ENCODE results near the gene MRPL2.

The MRPL2 gene

DNA sequence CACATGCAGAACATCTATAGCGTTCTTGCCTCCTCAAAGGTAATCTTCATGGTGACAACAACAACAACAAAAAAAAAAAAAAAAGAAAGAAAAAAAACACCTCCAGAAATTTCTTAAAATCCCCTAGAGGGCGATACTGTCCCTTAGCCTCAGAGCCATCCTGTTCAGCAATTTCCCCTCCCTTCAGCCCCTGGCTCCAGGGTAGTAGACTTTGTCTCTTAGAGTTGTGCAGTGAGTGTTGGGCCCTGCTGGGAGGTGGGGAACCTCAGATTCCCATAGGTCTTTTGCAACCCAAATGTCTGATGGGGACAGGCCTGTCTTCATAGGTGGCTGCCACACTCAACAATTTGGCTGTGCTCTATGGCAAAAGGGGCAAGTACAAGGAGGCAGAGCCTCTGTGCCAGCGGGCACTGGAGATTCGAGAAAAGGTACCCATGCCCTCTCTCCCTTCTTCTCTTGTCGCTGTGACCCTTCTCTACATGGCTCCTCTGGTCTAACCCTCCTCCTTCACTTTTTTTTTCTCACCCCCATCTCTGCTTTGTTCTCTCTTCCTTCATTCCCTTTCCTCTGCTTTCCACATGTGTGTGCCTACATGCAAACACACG, 10.9 kb upstream of the MRPL2 start:
- H3K9me3 ChIP-seq (ENCODE audit: control insufficient read depth, low read length), result no peaks in the 10 kb centered on the region
- H3K36me3 ChIP-seq (ENCODE audit: control insufficient read depth, insufficient read depth, low read length), result peaks cover 6% of the 10 kb centered on the region
- no peak for DNase-seq
- no peak overlapping the region for H3K4me3 ChIP-seq (ENCODE audit: insufficient read depth, low read depth, low read length, poor library complexity, severe bottlenecking)
- no peaks in the 10 kb centered on the region for H3K4me1 ChIP-seq (ENCODE audit: control insufficient read depth, insufficient read depth, low read length, poor library complexity, severe bottlenecking)
- no peaks in the 10 kb centered on the region for H3K27me3 ChIP-seq (replicated peaks; ENCODE audit: control insufficient read depth, insufficient read depth, low read length, poor library complexity, severe bottlenecking)
- H3K27ac ChIP-seq (ENCODE audit: insufficient read depth, low read length, poor library complexity, severe bottlenecking), result no peak overlapping the region

DNA sequence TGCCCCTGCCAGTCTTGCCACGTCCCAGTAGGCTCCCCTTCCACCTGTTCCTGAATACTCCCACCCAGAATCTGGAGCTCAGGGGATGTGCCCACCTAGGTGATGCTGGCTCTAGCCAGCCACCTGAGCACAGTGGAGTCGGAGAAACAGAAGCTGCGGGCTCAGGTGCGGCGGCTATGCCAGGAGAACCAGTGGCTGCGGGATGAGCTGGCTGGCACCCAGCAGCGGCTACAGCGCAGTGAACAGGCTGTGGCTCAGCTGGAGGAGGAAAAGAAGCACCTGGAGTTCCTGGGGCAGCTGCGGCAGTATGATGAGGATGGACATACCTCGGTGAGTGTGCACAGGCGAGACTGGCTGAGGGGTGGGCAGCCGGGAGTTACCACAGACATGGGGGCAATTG, 3.6 kb upstream of the MRPL2 start:
- H3K4me3 ChIP-seq (ENCODE audit: insufficient read depth, low read depth, low read length, poor library complexity, severe bottlenecking), result no peak overlapping the region
- peaks cover 22% of the 10 kb centered on the region for H3K4me1 ChIP-seq (ENCODE audit: control insufficient read depth, insufficient read depth, low read length, poor library complexity, severe bottlenecking)
- H3K9me3 ChIP-seq (ENCODE audit: control insufficient read depth, low read length), result no peaks in the 10 kb centered on the region
- H3K27ac ChIP-seq (ENCODE audit: insufficient read depth, low read length, poor library complexity, severe bottlenecking), result no peak overlapping the region
- no peak for DNase-seq
- peaks cover 11% of the 10 kb centered on the region for H3K36me3 ChIP-seq (ENCODE audit: control insufficient read depth, insufficient read depth, low read length)
- H3K27me3 ChIP-seq (replicated peaks; ENCODE audit: control insufficient read depth, insufficient read depth, low read length, poor library complexity, severe bottlenecking), result no peaks in the 10 kb centered on the region

DNA sequence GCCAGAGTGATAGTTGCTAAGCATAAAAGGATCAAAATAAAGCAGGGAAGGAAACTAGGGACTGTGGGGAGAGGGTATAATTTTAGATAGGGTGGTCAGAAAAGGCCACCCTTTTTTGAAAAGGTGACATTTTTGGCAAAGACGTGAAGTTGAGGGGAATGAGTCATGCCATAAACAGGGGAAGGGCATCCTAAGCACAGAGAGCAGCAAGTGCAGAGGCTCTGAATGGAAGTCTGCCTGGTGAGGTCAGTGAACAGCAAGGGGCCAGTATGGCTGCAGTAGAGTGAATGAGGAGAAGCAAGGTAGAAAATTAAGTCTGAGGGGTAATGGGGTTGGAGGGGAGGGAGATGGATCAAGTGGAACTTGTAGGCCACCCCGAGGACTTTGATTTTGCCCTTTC, 2.6 kb upstream of the MRPL2 start:
- H3K4me3 ChIP-seq (ENCODE audit: insufficient read depth, low read depth, low read length, poor library complexity, severe bottlenecking), result no peak overlapping the region
- H3K4me1 ChIP-seq (ENCODE audit: control insufficient read depth, insufficient read depth, low read length, poor library complexity, severe bottlenecking), result peaks cover 22% of the 10 kb centered on the region
- no peaks in the 10 kb centered on the region for H3K27me3 ChIP-seq (replicated peaks; ENCODE audit: control insufficient read depth, insufficient read depth, low read length, poor library complexity, severe bottlenecking)
- H3K27ac ChIP-seq (ENCODE audit: insufficient read depth, low read length, poor library complexity, severe bottlenecking), result no peak overlapping the region
- H3K36me3 ChIP-seq (ENCODE audit: control insufficient read depth, insufficient read depth, low read length), result peaks cover 11% of the 10 kb centered on the region
- H3K9me3 ChIP-seq (ENCODE audit: control insufficient read depth, low read length), result no peaks in the 10 kb centered on the region
- DNase-seq, result no peak

DNA sequence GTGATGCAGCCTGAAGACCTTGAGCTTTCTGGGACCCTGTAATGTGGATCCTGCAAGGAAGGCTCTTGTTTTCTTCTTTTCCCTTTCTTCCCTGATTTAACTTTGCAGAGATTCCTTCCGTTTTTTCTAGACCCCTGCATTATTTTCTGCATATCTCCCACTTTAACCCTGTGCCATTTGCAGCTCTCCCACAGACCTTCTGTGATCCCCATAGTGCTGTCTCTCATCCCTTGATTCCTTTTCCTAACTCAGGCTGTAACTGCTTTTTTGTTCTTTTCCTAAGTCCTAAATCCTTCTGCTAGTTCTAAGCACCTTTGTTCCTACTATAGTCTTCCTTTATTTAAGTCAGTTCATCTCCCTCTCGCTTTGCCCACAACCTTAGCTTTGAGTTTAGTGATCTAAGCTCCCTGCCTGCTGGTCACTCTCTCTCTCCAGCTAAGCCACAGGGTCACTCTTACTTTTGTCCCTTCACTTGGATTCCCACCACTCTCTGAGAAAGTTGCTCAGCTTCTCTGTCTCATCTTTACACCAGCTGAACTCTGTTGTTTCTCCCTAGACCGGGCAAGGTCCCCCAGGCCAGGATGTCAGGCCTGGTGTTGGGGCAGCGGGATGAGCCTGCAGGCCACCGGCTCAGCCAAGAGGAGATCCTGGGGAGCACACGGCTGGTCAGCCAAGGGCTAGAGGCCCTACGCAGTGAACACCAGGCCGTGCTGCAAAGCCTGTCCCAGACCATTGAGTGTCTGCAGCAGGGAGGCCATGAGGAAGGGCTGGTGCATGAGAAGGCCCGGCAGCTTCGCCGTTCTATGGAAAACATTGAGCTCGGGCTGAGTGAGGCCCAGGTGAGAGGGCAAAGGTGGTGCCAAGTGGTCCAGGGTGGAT, 1.8 kb upstream of the MRPL2 start:
- Histone ChIP-seq H3K27ac (ENCODE audit: insufficient read depth, low read length, poor library complexity, severe bottlenecking) (no peak overlapping the region), H3K4me1 (ENCODE audit: control insufficient read depth, insufficient read depth, low read length, poor library complexity, severe bottlenecking) (peaks cover 22% of the 10 kb centered on the region), H3K27me3 (replicated peaks; ENCODE audit: control insufficient read depth, insufficient read depth, low read length, poor library complexity, severe bottlenecking) (no peaks in the 10 kb centered on the region), H3K36me3 (ENCODE audit: control insufficient read depth, insufficient read depth, low read length) (peaks cover 15% of the 10 kb centered on the region), H3K9me3 (ENCODE audit: control insufficient read depth, low read length) (no peaks in the 10 kb centered on the region), H3K4me3 (ENCODE audit: insufficient read depth, low read depth, low read length, poor library complexity, severe bottlenecking) (no peak overlapping the region)
- no peak for DNase-seq

DNA sequence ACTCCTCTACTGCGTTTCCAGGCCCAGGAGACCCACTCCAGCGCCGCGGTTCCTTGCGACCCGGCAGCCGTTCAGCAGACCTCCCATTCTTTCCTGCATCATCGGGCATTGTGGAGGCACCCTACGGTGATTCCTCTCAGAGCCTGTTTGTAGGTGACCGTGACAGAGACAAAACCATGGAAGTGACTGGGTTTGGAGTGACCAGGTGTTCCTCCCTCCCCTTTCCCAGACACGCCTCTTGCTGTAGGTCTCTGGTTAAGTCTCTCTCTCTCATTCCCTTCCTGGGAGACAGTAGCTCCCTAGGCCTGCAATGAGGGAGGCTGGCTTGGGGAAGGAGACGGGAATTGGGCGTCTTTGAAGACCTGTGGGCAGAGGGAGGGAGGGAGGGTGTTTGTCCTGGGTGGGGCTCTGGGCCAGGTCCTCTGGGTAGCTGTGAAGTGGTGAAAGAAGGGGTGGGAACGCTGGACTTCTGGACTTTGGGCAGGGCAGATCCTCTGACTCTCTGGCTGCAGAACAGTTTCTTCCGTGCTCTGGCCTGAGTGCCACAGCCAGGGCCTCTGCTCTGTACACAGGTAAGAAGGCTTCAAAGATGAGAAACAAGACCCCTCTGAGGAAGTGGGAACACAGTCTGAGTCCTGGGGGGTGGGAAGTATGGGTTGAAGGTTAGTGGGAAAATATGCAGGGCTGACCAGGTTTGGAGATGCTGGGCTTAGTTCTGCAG, 960 bp upstream of the MRPL2 start:
- H3K27ac ChIP-seq (ENCODE audit: insufficient read depth, low read length, poor library complexity, severe bottlenecking), result peak overlapping the region; percentile 89
- H3K36me3 ChIP-seq (ENCODE audit: control insufficient read depth, insufficient read depth, low read length), result peaks cover 17% of the 10 kb centered on the region
- DNase-seq, result no peak
- peak overlapping the region; percentile 97 for H3K4me3 ChIP-seq (ENCODE audit: insufficient read depth, low read depth, low read length, poor library complexity, severe bottlenecking)
- H3K9me3 ChIP-seq (ENCODE audit: control insufficient read depth, low read length), result no peaks in the 10 kb centered on the region
- H3K4me1 ChIP-seq (ENCODE audit: control insufficient read depth, insufficient read depth, low read length, poor library complexity, severe bottlenecking), result peaks cover 22% of the 10 kb centered on the region
- H3K27me3 ChIP-seq (replicated peaks; ENCODE audit: control insufficient read depth, insufficient read depth, low read length, poor library complexity, severe bottlenecking), result no peaks in the 10 kb centered on the region

DNA sequence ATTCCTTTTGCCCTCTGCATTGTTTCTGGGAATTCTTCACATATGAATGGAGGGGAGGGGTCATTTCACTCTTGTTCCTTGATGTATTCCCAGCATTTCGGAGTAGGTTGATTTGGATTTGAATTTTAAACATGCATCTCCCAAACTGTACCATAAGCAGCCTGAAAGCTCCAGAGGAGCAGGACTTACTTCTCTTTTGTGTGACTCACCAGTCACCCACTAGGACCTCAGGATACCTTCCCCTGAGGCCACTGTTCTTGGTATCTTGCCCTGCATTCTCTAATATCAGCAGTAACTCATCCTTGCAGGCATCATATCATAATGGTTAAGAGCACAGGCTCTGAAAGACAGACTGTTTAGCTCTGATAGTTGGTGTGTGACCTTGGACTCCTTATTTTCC, 703 bp downstream of the MRPL2 start:
- peak overlapping the region; percentile 97 for H3K4me3 ChIP-seq (ENCODE audit: insufficient read depth, low read depth, low read length, poor library complexity, severe bottlenecking)
- no peak for DNase-seq
- H3K36me3 ChIP-seq (ENCODE audit: control insufficient read depth, insufficient read depth, low read length), result peaks cover 17% of the 10 kb centered on the region
- peak overlapping the region; percentile 89 for H3K27ac ChIP-seq (ENCODE audit: insufficient read depth, low read length, poor library complexity, severe bottlenecking)
- H3K27me3 ChIP-seq (replicated peaks; ENCODE audit: control insufficient read depth, insufficient read depth, low read length, poor library complexity, severe bottlenecking), result no peaks in the 10 kb centered on the region
- no peaks in the 10 kb centered on the region for H3K9me3 ChIP-seq (ENCODE audit: control insufficient read depth, low read length)
- peaks cover 26% of the 10 kb centered on the region for H3K4me1 ChIP-seq (ENCODE audit: control insufficient read depth, insufficient read depth, low read length, poor library complexity, severe bottlenecking)

DNA sequence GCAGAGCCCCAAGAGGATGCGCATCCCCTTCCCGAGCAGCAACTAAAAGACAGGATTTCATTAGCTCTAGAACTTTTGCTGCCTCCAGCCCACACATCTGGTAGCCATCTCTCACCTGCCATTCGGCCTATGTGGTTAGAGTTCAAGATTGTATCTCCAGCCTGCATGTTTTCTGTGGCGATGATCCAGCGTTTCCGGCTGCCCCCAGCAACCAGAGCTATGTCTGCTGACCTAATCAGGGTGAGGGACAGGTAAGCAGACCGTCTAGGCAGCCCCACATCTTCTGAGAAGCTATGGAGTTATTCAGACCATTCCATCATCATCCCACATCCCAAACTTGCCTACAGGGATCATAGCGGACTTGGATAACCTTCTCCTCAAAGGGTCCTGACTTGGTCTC, 3.3 kb downstream of the MRPL2 start:
- Histone ChIP-seq H3K4me3 (ENCODE audit: insufficient read depth, low read depth, low read length, poor library complexity, severe bottlenecking) (no peak overlapping the region), H3K27me3 (replicated peaks; ENCODE audit: control insufficient read depth, insufficient read depth, low read length, poor library complexity, severe bottlenecking) (no peaks in the 10 kb centered on the region), H3K27ac (ENCODE audit: insufficient read depth, low read length, poor library complexity, severe bottlenecking) (no peak overlapping the region), H3K4me1 (ENCODE audit: control insufficient read depth, insufficient read depth, low read length, poor library complexity, severe bottlenecking) (peaks cover 37% of the 10 kb centered on the region), H3K9me3 (ENCODE audit: control insufficient read depth, low read length) (no peaks in the 10 kb centered on the region), H3K36me3 (ENCODE audit: control insufficient read depth, insufficient read depth, low read length) (peaks cover 12% of the 10 kb centered on the region)
- no peak for DNase-seq

DNA sequence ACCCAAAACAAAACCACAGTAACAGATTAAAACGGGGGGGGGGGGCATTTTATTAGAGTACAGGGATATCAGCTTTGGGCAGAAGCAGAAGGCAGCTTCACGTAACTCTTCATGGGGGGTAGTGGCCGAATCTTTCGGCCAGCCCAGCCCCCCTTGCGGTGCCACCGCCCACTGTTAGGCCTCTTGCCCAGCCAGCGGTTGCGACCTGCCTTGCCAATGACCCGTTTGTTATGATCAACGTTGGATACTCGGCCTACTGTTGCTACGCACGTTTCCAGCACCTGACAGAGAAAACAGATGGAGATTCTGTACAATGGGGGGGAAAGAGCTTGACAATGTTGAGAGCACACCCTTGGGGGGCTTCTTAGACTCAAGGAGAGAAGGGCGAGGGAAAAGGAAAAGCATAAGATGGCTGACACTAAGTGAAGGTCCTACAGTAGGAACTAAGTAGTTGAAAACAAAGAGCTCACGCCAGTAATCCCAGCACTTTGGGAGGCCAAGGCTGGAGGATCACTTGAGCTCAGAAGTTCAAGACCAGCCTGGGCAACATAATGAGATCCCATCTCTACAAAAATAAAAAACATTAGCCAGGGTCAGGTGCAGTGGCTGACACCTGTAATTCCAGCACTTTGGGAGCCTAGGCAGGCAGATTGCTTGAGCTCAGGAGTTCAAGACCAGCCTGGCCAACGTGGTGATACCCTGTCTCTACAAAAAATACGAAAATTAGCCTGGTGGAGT, 4.9 kb downstream of the MRPL2 start:
- Histone ChIP-seq H3K27me3 (replicated peaks; ENCODE audit: control insufficient read depth, insufficient read depth, low read length, poor library complexity, severe bottlenecking) (no peaks in the 10 kb centered on the region), H3K9me3 (ENCODE audit: control insufficient read depth, low read length) (no peaks in the 10 kb centered on the region), H3K27ac (ENCODE audit: insufficient read depth, low read length, poor library complexity, severe bottlenecking) (peak overlapping the region; percentile 79), H3K4me1 (ENCODE audit: control insufficient read depth, insufficient read depth, low read length, poor library complexity, severe bottlenecking) (peaks cover 28% of the 10 kb centered on the region), H3K36me3 (ENCODE audit: control insufficient read depth, insufficient read depth, low read length) (peaks cover 18% of the 10 kb centered on the region), H3K4me3 (ENCODE audit: insufficient read depth, low read depth, low read length, poor library complexity, severe bottlenecking) (peak overlapping the region; percentile 71)
- no peak for DNase-seq

DNA sequence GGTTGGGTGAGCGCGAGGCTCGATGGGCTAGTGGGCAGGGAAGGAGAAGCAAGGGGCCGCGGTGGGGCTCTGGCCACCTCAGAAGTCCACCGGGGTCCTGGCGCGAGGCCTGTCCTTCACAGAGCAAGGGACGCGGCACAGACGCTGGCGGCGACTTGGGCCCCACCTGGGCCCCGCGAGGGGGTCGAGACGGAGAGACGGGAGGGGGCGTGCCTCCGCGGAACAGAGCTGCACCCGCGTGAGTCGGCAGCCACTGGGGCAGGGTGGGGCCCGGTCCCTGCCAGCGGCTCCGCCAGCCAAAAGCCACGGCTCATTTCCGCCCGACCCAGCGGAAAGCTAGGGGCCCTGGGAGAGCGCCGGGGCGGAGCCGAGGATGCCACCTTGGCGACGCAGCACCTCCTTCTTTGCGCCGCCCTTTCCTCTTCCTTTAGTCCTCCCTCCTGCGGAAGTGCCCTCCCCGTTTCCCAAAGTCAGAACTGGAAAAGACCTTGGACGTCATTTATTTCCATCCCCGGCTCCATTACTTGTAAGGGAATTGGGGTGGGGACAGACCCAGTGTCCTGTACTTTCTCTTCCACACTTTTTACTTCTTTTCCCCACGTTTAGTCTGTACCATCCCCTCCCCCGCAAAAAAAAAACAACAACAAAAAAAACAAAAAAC, 5.6 kb downstream of the MRPL2 start, which contains the start of gene CUL7:
CUL7 (minus strand) TSS at position 307 of the 661 bp plus-strand sequence. CDS start 1,063 bp downstream, outside the sequence.
- H3K36me3 ChIP-seq (ENCODE audit: control insufficient read depth, insufficient read depth, low read length), result peaks cover 23% of the 10 kb centered on the region
- H3K4me3 ChIP-seq (ENCODE audit: insufficient read depth, low read depth, low read length, poor library complexity, severe bottlenecking), result peak within 1 kb of the TSS; percentile 71
- H3K27ac ChIP-seq (ENCODE audit: insufficient read depth, low read length, poor library complexity, severe bottlenecking), result peak within 1 kb of the TSS; percentile 79
- H3K4me1 ChIP-seq (ENCODE audit: control insufficient read depth, insufficient read depth, low read length, poor library complexity, severe bottlenecking), result peaks cover 23% of the 10 kb centered on the region
- no peaks in the 10 kb centered on the region for H3K27me3 ChIP-seq (replicated peaks; ENCODE audit: control insufficient read depth, insufficient read depth, low read length, poor library complexity, severe bottlenecking)
- DNase-seq, result peak; percentile 79 to 84 (median 82)
- H3K9me3 ChIP-seq (ENCODE audit: control insufficient read depth, low read length), result no peaks in the 10 kb centered on the region

Data from effector memory CD4-positive, alpha-beta T cell (primary cell).